ENCODE measurements around the gene POLG.

Gene POLG

GRCh38 chr15:89326316-89326715, 8.3 kb downstream of the POLG start:
- DNase-seq (ENCODE audit: low read depth, low spot score): no peak

DNA sequence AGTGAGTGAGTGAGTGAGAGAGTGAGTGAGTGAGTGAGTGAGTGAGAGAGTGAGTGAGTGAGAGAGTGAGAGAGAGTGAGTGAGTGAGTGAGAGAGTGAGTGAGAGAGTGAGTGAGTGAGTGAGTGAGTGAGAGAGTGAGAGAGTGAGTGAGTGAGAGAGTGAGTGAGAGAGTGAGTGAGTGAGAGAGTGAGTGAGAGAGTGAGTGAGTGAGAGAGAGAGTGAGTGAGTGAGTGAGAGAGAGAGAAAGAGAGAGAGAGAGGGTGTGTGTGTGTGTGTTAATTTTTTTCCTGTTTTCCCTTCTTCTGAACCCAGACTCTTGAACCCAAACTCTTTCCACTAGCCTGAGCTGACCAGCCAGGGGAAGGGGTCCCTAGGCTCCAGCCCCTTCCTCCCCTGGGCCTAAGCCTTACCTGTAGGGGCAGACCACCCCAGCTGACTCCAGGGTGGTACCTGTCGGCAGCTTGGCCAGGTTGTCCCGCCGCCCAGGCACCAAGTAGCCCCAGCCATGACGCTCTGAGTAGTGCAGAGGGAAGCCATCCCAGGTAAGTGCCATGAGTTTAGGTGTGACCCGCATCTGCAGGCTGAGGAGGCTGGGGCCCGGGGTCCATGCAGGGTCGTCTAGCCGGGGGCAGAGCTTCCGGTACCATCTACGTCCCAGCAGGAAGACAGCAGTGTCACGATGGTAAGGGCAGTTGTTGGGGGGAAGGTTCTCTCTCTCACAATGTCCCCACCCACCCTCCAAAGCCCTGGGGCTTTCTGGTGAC, 9.4 kb downstream of the POLG start:
- DNase-seq (ENCODE audit: low read depth, low spot score): no peak

- no peak for DNase-seq (ENCODE audit: low read depth, low spot score)
Measured at GRCh38 chr15:89323825-89324224, 10.8 kb downstream of the POLG start.

GRCh38 chr15:89322822-89323221, 11.8 kb downstream of the POLG start:
- DNase-seq (ENCODE audit: low read depth, low spot score): no peak

DNA sequence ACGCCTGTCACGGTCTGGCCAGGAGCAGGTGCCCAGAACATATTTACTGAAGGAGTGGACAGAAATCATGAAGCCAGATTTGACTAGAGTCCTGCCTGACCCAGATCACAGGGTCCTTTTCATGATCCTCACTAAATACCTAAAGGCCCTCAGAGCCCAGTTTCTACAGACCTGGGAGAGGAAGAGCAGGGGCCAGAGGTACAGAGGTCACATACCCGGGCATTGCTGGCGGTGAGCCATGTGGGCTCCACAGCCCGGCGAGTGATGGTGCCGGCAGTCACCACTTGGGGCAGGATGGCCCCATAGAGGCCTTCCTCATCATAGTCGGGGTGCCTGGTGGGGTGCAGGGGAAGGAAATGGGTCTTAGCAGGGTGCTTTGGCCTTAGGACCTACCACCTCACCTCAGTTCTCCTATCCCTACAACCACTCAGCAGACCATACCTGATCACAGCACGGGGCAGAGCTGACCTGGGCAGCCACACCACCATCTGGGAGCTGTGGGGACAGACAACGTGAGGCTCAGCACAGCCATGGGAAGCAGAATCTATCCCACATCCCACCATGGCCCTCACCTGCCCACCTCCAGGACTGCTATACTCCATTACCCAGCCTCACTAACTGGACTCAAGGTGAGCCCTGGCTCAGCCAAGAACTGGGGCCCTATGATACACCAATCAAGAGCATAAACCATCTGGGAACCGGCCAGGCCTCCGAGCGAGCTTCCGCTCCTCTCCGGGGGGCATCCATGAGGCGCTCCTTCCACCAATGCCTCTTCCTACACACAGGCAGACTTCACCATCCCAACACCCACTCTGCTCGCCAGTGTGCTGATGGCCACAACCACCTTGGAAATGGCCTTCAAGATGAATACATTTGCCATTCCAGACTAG, 12.9 kb downstream of the POLG start:
- DNase-seq (ENCODE audit: low read depth, low spot score): no peak

DNA sequence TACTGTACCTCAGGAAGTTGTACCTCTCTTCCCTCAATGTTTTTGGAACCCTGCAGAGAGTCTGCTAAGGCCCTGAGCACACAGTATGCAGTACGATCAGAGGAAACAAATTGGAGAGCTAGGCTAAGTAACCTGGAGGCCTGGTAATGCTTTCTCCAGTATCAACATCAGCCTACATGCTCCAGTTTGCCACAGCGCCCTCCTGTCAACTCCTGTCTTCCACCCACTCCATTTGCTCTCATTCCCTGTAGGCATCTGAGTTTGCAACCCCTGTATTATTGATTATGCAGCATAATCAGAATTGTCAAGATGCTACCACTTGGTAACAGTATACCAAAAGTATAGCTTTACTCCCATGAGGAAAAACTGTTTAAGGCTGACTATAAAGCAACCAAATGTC, 14.4 kb downstream of the POLG start:
- DNase-seq (ENCODE audit: low read depth, low spot score): no peak

DNA sequence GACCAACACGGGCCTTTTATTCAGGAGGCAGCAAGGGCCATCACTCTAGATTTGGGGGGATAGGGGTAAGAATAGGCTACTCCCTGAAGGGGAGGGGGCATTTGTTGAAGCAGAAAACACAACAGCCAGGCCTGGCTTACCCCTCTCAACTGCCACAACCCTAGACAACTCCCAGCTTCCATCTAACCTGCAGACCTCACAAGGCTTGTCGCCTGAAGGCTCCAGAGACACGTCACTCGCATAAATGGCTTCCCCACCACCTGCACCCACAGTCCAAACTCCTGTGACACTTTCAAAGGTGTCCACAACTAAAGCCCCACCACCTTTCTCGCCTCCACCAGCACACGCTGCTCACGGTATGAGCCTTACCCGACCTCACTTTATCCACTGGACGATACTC, 14.9 kb downstream of the POLG start:
- DNase-seq (ENCODE audit: low read depth, low spot score): no peak

DNA sequence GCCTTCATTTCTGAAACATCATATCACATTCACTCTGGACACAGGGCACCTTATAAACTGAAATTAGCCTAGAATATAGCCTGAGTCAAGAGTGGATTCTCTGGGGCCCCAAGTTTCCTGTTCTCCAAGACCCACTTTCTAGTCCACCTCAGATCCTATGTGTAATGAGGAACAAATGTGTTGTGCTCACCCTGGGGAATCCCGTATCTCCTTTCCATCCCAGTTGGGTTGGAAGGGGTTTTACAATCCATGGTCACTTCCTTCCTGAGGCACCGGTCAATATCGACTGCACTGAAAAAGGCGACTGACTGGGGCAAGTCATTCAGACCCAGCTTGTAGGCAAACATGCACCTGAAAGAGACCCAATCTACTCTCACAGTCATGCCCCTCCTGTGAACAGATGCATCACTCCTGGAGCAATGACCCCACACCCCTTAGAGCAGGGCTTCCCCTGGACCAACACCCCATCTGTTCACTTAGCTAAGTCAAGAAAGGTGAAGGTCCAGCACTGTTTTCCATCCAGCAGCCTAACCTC, 17.4 kb downstream of the POLG start:
- no peak for DNase-seq (ENCODE audit: low read depth, low spot score)

GRCh38 chr15:89316504-89316903, 18.1 kb downstream of the POLG start:
- DNase-seq (ENCODE audit: low read depth, low spot score): no peak

DNA sequence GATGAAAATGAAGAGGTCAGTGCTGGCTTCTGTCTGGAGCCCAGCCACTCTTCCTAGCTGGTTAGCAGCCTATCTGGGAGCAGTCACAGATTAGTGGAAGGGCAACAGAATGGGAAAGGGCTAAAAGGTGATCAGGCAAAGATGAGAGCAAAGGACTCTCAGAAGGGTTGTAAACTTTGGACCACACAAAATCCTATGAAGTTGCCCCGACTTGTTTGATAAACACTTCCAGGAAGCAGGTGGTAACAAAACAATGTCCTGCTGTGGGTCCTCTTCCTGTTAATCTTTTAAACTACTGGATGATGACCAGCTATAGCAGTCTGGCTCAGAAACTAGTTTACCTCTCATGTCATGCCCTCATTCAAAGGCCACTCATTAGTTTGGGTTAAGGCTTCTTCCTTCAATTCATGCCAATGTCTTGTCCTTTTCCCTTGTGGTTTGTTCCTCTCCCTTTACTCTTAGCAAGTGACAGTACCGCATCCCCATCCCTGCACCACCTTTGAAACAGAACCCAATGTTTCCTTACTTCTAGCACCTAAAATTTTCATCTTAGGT, 19.2 kb downstream of the POLG start:
- DNase-seq (ENCODE audit: low read depth, low spot score): no peak

DNA sequence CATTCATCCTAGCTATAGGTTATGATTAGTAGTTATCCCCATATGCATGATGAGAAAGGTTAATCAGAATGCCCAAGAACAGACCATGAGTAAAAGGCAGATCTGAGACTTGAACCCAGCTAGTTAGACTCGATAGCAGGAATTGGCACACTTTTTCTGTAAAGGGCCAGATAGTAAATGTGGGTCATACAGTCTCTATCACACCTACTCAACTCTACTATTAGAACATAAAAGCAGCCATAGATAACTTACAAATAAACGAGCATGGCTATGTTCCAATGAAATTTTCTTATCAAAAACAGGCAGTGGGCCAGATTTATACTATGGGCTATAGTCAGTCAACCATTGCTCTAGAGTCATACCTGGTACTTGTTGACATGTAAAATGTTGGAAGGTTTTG, 24.6 kb downstream of the POLG start:
- DNase-seq (ENCODE audit: low read depth, low spot score): no peak

GRCh38 chr15:89308236-89308635, 26.4 kb downstream of the POLG start:
- DNase-seq (ENCODE audit: low read depth, low spot score): no peak

DNA sequence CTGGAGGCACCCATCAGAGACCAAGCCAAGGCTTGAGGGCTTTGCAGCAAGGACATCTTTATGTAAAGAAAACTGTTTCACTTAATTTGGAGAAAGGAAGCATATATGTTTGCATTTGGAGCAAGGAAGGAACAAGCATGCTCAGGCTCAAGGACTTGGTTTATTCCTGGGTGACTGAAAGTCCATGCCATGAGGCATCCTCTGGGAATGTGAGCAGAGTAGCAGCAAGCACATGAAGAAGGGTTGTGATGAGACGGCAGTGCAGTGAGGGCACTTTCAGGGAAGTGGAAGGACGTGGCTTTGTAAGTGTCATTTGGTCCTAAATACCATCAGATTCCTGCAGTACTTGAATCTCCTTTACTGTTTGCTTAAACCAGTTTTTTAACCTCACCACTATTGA, 26.8 kb downstream of the POLG start:
- DNase-seq (ENCODE audit: low read depth, low spot score): no peak

GRCh38 chr15:89307046-89307587, 27.5 kb downstream of the POLG start:
- no peak for DNase-seq (ENCODE audit: low read depth, low spot score)

GRCh38 chr15:89305395-89305794, 29.2 kb downstream of the POLG start:
- DNase-seq (ENCODE audit: low read depth, low spot score): no peak

DNA sequence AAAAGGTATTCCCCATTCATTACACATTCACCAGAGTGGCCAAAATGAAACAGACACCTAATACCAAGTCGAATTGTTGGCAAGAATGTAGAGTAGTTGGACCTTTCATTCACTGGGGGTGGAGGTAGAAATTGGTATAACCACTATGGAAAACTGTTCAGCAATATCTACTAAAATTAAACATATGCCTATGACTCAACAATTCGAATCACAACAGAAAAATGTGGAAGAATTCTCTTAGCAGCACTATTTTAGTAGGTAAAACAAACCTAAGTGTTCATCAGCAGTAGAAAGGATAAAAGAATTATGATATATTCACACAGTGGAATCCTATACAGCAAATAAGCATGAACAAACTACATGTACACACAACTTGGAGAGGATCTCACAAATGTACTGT, 30.6 kb downstream of the POLG start:
- no peak for DNase-seq (ENCODE audit: low read depth, low spot score)

DNA sequence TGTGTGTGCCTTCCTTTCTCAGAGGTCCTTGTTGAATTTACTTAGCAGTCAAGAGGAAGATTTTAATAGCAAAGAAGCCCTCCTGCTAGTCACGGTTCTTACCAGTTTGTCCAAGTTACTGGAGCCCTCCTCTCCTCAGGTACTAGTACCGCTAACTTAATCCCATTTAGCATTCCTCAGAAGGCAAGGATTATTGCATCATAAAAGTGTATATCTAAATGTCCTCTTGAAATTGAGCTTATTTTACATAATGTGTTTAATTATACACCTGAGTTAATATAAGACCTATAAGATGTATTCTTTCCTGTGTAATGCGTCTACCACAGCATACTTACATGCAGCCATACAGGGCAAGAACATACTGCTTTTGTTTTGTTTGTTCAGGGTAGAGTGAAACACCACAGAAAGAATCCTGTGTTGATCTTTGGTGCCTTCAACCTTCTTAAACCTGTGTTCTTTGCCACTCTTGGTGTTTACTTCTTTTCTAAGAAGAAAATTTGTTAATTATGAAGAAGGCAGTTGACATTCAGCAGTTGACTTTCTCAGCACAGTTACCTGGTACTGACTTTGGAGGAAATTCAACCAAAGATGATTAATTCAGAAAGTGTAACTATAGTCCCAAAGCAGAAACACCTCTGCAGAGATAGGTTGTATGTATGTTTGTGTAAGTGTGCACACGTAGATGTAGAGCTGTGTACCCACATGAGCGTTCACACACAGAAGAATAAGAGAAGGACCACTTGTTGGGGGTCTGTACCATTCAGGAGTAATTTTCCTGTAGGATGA, 33.1 kb downstream of the POLG start:
- DNase-seq (ENCODE audit: low read depth, low spot score): no peak

- DNase-seq (ENCODE audit: low read depth, low spot score): no peak
Measured at GRCh38 chr15:89299896-89300295, 34.7 kb downstream of the POLG start.

- DNase-seq (ENCODE audit: low read depth, low spot score): no peak
Measured at GRCh38 chr15:89293012-89293411, 41.6 kb downstream of the POLG start.

DNA sequence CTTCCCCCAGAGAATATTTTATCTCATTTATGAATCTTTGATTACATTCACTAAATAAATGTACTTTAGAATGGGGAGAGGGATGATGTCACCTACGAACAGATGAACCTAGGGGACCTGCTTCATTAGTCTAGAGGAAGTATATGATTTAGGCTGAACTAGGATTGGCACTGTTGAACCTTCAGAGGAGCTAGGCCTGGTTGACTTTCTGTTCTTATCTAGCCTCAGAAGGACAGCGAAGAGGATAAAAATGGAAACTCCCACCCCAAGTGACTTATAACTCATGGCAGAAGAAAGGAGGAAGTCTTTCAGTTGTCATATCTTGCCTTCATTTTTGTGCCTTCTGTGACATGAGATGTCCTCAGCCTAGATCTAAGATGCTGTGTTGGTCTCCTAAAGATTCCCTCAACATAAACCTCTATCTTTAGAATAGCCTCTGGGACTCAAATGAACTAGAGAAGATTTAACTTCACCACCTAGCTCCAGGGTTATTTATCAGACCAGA, 42.6 kb downstream of the POLG start:
- no peak for DNase-seq (ENCODE audit: low read depth, low spot score)

- DNase-seq (ENCODE audit: low read depth, low spot score): no peak
Measured at GRCh38 chr15:89283201-89283600, 51.4 kb downstream of the POLG start.

Measured in activated naive CD8-positive, alpha-beta T cell treated with anti-CD3 and anti-CD28 coated beads, Interleukin-2, amount 50 U/mL, for 16 hours (primary cell).